Posterior cingulate gyrus (tissue), 11 donors: ENCODE results near the gene PTPDC1.

Experiments used
- DNase-seq, 10 donors: peaks; one replicate each; pipeline versions ENCODE4 v3.0.0 to v3.0.0-alpha.2; 2020 to 2021; ENCODE audit warnings: mixed read lengths in 3 of 10
- intact Hi-C: fragments of 100-400 bp; cut with DNase I; formaldehyde crosslinking; loops from one replicate; pipeline ENCODE4 v1.15.1; 2023

Gene PTPDC1

DNA sequence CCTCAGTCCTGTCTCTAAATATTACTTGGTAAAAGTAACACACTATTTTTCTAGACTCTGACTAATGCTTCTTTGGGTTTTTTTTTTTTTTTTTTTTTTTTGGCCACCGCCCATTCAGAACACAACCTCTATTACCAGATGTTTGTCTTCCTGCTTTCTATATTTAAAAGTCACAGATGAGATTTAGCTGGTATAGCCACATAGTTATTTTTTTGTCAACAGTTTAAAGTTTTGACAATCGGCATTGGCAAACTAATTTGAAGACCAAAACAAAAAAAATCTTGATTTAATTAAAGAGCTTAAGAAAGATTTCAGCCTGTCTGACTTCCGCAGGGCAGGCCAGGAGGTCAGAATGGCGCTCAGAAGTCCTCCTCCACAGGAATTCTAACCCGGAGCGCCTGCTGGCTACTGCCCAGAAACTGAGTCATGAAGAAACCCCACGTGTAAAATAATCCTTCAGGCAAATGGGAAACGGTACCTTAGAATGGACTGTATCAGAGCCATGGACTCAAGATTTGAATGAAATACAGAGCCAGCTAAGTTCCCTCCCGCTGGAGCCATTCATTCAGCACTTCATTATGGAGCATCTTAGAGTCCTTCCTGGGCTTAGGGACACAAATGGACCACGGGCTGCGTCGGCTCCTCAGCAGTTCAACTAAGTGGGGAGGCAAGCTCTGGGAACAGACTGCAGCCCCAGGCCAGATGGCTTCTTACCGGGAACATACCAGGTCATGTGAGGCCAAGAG is 55.6 kb downstream of the PTPDC1 start:
- intact Hi-C loops = no loop called here

GRCh38 chr9:94140418-94140780 is 56.1 kb downstream of the PTPDC1 start:
- intact Hi-C loops = no loop called here
- no peak for DNase-seq

More for the DNA sequence above, 55.6 kb downstream of the PTPDC1 start:
- peak in 3 of 10 donors; percentile 8 to 73 (median 27) for DNase-seq

DNA sequence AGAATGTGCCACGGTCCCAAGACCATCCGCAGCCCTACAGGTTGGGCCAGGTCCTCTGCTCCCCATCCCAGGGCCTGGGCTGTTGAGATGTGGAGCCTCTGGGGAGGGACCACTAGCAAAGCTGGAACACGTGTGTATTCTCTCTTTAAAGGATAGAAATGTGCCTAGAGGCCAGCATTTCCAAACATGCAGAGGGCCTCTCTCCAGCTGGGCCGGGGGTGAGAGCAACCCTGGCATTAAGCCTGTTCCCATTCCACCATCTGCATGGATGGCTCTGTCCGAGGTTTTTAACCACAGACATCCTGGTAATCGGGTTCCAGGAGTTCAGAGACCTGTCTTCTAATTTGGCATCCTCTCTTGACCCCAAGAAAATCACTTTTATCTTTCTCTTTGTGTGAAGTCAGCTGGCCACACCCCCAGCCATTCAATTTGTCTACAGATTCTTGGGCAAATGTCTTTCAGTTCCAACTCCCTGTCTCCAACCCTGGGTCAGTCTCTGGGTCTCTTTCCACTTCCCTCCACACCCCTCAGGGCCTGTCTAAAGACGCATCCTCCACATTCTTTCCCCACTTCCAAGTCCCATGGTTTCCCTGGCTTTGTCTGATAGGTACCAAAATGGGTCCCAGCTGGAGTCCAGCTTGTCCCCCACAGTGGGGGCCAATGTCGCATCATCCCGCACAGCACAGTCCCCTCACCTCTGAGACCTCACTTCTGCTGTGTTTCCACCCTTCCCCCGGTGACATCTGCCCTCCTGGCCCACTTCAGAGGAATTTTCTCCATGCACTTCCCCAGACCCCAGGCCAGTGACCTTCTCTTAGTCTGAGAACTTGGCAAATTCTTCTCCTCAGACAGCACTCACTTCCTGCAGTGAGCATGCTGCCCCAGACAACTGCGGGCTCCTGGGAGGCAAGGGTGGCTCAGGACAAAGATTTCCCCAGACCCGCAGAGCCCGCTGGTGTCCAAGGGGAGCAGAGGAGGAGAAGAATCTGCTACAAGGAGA is 56.8 kb downstream of the PTPDC1 start:
- intact Hi-C loops = no loop called here
- DNase-seq = peak in 1 of 10 donors; percentile 21

DNA sequence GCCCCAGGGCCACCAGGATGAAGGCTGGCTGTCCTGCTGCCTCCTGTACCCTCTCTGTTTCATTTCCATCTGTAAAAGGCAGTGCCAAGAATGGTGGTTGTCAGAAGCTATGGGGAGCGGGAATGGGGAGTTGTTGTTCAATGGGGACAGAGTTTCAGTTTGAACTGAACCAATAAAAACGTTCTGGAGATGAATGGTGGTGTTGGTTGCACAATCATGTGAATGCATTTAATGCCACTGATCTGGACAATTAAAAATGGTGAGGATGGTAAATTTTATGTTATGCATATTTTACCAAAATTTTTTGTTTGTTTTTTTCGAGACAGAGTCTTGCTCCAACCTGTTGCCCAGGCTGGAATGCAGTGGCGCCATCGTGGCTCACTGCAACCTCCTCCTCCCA is 58.1 kb downstream of the PTPDC1 start:
- intact Hi-C loops = no loop called here
- no peak for DNase-seq

DNA sequence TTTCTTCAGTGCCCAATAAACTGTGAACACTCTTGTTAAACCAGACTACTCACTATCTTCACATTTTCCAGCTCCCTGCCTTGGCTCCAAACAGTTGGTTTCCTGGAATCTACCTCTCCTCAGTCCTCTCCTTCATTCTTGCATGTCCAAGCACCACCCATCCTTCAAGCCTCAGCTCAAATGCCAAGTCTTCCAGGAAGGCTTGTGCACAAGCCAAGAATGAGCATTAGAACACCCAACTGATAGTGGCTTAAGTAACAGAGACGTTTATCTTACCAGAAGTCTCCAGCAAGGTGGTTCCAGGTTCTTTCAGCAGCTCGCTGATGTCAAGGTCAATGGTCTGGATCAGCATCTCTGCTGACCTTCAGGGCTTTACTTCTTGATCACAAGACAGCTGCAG is 60.1 kb downstream of the PTPDC1 start:
- no peak for DNase-seq
- intact Hi-C loops = no loop called here

GRCh38 chr9:94145640-94146039 is 61.4 kb downstream of the PTPDC1 start:
- no peak for DNase-seq
- intact Hi-C loops = no loop called here

DNA sequence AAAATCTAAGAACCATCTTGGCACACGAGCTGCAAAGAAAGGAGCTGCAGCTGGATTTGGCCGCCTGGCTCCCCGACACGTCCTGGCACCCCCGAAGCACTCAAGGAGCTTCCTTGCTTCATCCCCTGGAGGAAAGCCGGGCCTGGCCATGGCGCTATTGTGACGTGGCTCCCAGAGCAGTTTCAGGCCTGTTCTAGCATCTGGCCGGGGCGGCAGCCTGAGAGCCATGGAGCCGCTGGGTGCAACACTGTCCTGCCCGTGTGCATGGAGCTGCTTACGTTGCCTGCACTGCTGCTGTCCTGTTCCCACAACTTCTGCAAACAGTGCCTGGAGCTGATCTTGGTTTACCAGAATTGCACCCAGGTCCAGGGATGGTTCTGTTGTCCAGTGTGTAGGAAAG is 63.5 kb downstream of the PTPDC1 start:
- intact Hi-C loops = no loop called here
- DNase-seq = no peak

- intact Hi-C loops = no loop called here
- no peak for DNase-seq
Observed at GRCh38 chr9:94148419-94148818, 64.2 kb downstream of the PTPDC1 start.

DNA sequence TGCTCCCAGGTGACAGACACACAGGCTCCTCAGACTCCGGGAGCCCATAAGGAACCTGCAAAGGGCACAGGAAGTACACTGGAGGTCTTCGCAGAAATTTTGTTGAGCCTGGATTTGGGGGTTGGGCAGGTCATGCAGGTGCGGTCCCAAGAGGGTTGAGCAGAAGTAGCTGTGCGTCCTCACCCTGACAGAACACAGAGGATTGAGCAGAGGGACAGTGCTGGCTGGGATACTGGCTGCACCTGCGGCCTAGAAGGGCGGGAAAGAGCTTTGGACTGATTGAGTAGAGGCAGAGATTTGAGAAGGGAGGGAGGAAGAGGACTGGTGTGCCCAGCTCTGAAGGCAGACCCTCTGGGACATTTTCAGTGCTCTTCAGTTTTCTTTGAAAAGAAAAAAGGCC is 65.4 kb downstream of the PTPDC1 start:
- intact Hi-C loops = no loop called here
- no peak for DNase-seq

GRCh38 chr9:94150279-94150828 is 66.1 kb downstream of the PTPDC1 start:
- no peak for DNase-seq
- intact Hi-C loops = no loop called here

- DNase-seq = no peak
- intact Hi-C loops = no loop called here
Observed at GRCh38 chr9:94150890-94151650, 66.8 kb downstream of the PTPDC1 start.

GRCh38 chr9:94153905-94154304 is 69.6 kb downstream of the PTPDC1 start:
- intact Hi-C loops = no loop called here

GRCh38 chr9:94156348-94157049 is 72.2 kb downstream of the PTPDC1 start:
- intact Hi-C loops = no loop called here
- DNase-seq = no peak

More at GRCh38 chr9:94153905-94154304, 69.6 kb downstream of the PTPDC1 start:
- no peak for DNase-seq

DNA sequence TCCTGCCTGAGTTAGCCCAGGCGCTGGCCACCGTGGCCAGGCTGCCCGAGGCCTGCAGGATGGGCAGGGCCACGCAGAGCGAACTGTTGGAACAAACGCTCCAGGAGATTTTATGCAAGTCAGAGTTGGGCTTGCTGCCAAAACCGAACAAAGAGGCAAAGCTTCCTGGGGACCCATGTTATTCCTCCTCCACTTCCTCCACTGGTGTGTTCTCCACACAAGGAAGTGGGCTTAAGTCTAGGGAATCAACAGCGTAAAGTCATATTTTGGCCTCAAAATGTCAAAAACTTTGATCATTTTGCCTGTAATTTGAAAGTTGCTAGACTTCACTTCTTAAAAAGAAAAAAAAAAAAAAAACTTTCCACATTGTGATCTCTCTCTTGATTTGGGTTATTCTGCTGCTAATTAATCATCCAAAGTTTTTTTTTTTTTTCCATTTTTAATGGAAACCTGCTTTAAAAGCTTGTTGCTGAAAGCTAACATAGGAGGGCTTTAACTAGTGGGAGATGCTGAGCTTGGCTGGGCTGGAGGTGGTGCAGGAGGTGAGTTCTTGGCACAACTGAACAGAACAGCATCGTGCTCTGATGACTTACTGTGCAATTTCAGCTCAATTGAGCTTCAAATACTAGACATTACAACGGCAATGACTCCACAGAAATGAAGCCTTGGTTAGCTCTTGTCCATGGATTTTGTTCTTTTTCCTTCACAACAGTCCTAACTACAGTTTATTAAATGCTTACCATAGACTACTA is 73.0 kb downstream of the PTPDC1 start:
- intact Hi-C loops = no loop called here
- DNase-seq = peak in 6 of 10 donors; percentile 38 to 88 (median 54)
